Nephron progenitor cell (in vitro differentiated cells): ENCODE results near the gene SLCO2A1.

ENCODE experiments used
- DNase-seq: peaks from one replicate; pipeline ENCODE4 v3.0.0; 2021
- H3K27ac Mint-ChIP-seq: 2 replicates; pipeline ENCODE4 v1.8.0; 2021; ENCODE audit warnings: mild to moderate bottlenecking, moderate library complexity, mixed read lengths
- H3K27me3 Mint-ChIP-seq: 2 replicates; pipeline ENCODE4 v1.8.0; 2021; ENCODE audit warnings: mild to moderate bottlenecking, low read depth, mixed read lengths; ENCODE audit not compliant: poor library complexity
- H3K36me3 Mint-ChIP-seq: 2 replicates; pipeline ENCODE4 v1.8.0; 2021; ENCODE audit warnings: low read depth, mixed read lengths
- H3K4me1 Mint-ChIP-seq: 2 replicates; pipeline ENCODE4 v1.8.0; 2021; ENCODE audit warnings: mixed read lengths
- H3K4me3 Mint-ChIP-seq: 2 replicates; pipeline ENCODE4 v1.8.0; 2021; ENCODE audit warnings: mild to moderate bottlenecking, moderate library complexity, mixed read lengths
- H3K9me3 Mint-ChIP-seq: 2 replicates; pipeline ENCODE4 v1.8.0; 2021; ENCODE audit warnings: mild to moderate bottlenecking, moderate library complexity, mixed read lengths
- CTCF ChIP-seq: fragments of 200-600 bp; sonication (generic); IDR thresholded peaks from 2 replicates; pipeline ENCODE4 v1.5.0; 2021; ENCODE audit warnings: antibody characterized with exemption

Gene SLCO2A1

GRCh38 chr3:134014270-134014669, 15.5 kb downstream of the SLCO2A1 start:
- Mint-ChIP-seq H3K4me1 (no peaks in the 10 kb centered on the region), H3K36me3 (peaks cover 11% of the 10 kb centered on the region), H3K4me3 (no peak overlapping the region), H3K9me3 (no peaks in the 10 kb centered on the region), H3K27me3 (no peaks in the 10 kb centered on the region), H3K27ac (no peak overlapping the region)
- DNase-seq = no peak
- TF ChIP-seq CTCF = no peak

GRCh38 chr3:134013280-134013679, 16.4 kb downstream of the SLCO2A1 start:
- H3K4me3 Mint-ChIP-seq = no peak overlapping the region
- no peak overlapping the region for H3K27ac Mint-ChIP-seq
- peaks cover 16% of the 10 kb centered on the region for H3K36me3 Mint-ChIP-seq
- DNase-seq = no peak
- no peak for TF ChIP-seq CTCF
- H3K9me3 Mint-ChIP-seq = no peaks in the 10 kb centered on the region
- no peaks in the 10 kb centered on the region for H3K27me3 Mint-ChIP-seq
- no peaks in the 10 kb centered on the region for H3K4me1 Mint-ChIP-seq

GRCh38 chr3:134009345-134010000, 20.3 kb downstream of the SLCO2A1 start:
- no peak for TF ChIP-seq CTCF
- H3K27me3 Mint-ChIP-seq = no peaks in the 10 kb centered on the region
- H3K9me3 Mint-ChIP-seq = peaks cover 27% of the 10 kb centered on the region
- H3K27ac Mint-ChIP-seq = no peak overlapping the region
- peaks cover 35% of the 10 kb centered on the region for H3K36me3 Mint-ChIP-seq
- no peak overlapping the region for H3K4me3 Mint-ChIP-seq
- H3K4me1 Mint-ChIP-seq = no peaks in the 10 kb centered on the region
- no peak for DNase-seq

GRCh38 chr3:134008630-134009156, 21.0 kb downstream of the SLCO2A1 start:
- Mint-ChIP-seq H3K9me3 (peaks cover 32% of the 10 kb centered on the region), H3K27ac (no peak overlapping the region)

GRCh38 chr3:134007819-134008218, 21.9 kb downstream of the SLCO2A1 start:
- no peak overlapping the region for H3K4me3 Mint-ChIP-seq
- H3K36me3 Mint-ChIP-seq = peaks cover 48% of the 10 kb centered on the region
- H3K9me3 Mint-ChIP-seq = peaks cover 35% of the 10 kb centered on the region
- H3K4me1 Mint-ChIP-seq = peaks cover 2% of the 10 kb centered on the region
- H3K27ac Mint-ChIP-seq = no peak overlapping the region
- peaks cover 5% of the 10 kb centered on the region for H3K27me3 Mint-ChIP-seq
- no peak for DNase-seq
- no peak for TF ChIP-seq CTCF

More at GRCh38 chr3:134008630-134009156, 21.0 kb downstream of the SLCO2A1 start:
- TF ChIP-seq CTCF = no peak
- Mint-ChIP-seq H3K36me3 (peaks cover 41% of the 10 kb centered on the region), H3K4me3 (no peak overlapping the region), H3K27me3 (peaks cover 1% of the 10 kb centered on the region), H3K4me1 (no peaks in the 10 kb centered on the region)
- no peak for DNase-seq

GRCh38 chr3:134004841-134005240, 24.9 kb downstream of the SLCO2A1 start:
- peaks cover 48% of the 10 kb centered on the region for H3K36me3 Mint-ChIP-seq
- no peak overlapping the region for H3K4me3 Mint-ChIP-seq
- H3K4me1 Mint-ChIP-seq = peaks cover 22% of the 10 kb centered on the region
- H3K9me3 Mint-ChIP-seq = peaks cover 35% of the 10 kb centered on the region
- no peak for DNase-seq
- H3K27ac Mint-ChIP-seq = no peak overlapping the region
- peaks cover 5% of the 10 kb centered on the region for H3K27me3 Mint-ChIP-seq
- TF ChIP-seq CTCF = no peak
